Right atrium auricular region (tissue), 2 donors: ENCODE data around the gene CUEDC1. TPM values are rescaled to one million over a fixed set of nuclear protein-coding genes. Genes with fewer than 3 reads are reported as not detected.
"Not testable (repeated sequence)": the region's sequence is repeated elsewhere in the genome, so short reads cannot be mapped to it uniquely, and the experiment has no call there.

Source experiments
- DNase-seq: peaks from one replicate; pipeline ENCODE4 v3.0.0-alpha.2; 2019; ENCODE audit warnings: low spot score
- H3K27ac ChIP-seq, 2 donors: fragments of 200-600 bp; sonication (generic); 1 replicate in 1 of 2; 2 replicates in 1 of 2; pipeline ENCODE4 v1.5.1; 2016 to 2019
- H3K27me3 ChIP-seq, 2 donors: fragments of 200-600 bp; sonication (generic); one replicate each; pipeline versions ENCODE4 v1.5.1 to v1.6.0; 2017 to 2019
- H3K36me3 ChIP-seq: fragments of 200-600 bp; sonication (generic); one replicate; pipeline ENCODE4 v1.5.1; 2016
- H3K4me1 ChIP-seq, 2 donors: fragments of 200-600 bp; sonication (generic); one replicate each; pipeline versions ENCODE4 v1.5.1 to v1.6.0; 2017 to 2019
- H3K4me3 ChIP-seq, 2 donors: fragments of 200-600 bp; sonication (generic); 1 replicate in 1 of 2; 2 replicates in 1 of 2; pipeline ENCODE4 v1.5.1; 2017 to 2019; ENCODE audit warnings: mild to moderate bottlenecking in 1 of 2, moderate library complexity in 1 of 2
- H3K9me3 ChIP-seq, 2 donors: fragments of 200-600 bp; sonication (generic); one replicate each; pipeline ENCODE4 v1.5.1; 2019
- total RNA-seq, 2 donors: library from RNA; depleted of rRNA; stranded (reverse); fragments of >200 nt; gene quantifications; one replicate each; pipeline ENCODE4 v1.1.0, GENCODE V29; 2016
- TF ChIP-seq, protein P1 (sequence below), 2 donors: fragments of 200-600 bp; sonication (generic); IDR thresholded peaks; one replicate each; pipeline ENCODE4 v1.5.1; 2019; ENCODE audit warnings: antibody characterized with exemption in 2 of 2

CUEDC1 gene
- total RNA-seq, 2 donors from 2014 or later: 32.5 to 33.3 TPM

DNA sequence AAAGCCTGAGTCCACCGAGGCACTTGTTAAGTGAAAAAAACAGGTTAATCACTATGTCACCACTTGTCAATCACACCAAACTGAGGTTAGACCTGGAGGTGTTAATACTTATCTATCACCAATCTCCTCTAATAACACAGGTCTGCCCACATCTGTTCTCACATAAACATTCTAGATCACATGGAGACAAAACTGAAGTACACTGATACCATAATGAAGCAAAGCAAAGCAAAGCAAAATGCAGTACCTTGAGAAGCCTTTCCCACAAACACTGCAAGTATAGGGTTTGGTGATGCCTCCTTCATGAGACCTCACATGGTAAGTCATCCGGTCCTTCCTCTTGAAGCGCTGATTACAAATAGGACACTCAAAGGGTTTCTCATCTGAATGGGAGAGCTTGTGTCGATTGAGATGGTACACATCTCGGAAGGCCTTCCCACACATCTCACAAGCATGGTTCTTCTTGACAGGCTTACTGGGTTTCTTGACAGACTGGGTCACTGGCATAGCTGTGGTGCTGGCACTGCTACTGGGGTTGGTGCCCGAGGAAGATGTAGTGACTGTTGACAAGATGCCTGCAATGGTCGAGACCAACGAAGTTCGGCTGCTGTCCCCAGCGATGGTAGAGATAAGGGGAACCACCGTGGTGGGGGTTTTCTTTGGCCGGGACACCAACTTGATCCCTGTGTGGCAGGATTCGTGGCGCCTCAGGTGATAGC is 27.4 kb upstream of the CUEDC1 start:
- Histone ChIP-seq H3K36me3 (peaks cover 34% of the 10 kb centered on the region), H3K27ac (no peak overlapping the region), H3K9me3 (no peaks in the 10 kb centered on the region), H3K27me3 (no peaks in the 10 kb centered on the region), H3K4me1 (peaks cover 0 to 54% of the 10 kb centered on the region in 2 donors), H3K4me3 (no peak overlapping the region)
- TF ChIP-seq, protein P1, sequence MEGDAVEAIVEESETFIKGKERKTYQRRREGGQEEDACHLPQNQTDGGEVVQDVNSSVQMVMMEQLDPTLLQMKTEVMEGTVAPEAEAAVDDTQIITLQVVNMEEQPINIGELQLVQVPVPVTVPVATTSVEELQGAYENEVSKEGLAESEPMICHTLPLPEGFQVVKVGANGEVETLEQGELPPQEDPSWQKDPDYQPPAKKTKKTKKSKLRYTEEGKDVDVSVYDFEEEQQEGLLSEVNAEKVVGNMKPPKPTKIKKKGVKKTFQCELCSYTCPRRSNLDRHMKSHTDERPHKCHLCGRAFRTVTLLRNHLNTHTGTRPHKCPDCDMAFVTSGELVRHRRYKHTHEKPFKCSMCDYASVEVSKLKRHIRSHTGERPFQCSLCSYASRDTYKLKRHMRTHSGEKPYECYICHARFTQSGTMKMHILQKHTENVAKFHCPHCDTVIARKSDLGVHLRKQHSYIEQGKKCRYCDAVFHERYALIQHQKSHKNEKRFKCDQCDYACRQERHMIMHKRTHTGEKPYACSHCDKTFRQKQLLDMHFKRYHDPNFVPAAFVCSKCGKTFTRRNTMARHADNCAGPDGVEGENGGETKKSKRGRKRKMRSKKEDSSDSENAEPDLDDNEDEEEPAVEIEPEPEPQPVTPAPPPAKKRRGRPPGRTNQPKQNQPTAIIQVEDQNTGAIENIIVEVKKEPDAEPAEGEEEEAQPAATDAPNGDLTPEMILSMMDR (IDR thresholded peaks at IDR 0.05): no peak
- no peak for DNase-seq

DNA sequence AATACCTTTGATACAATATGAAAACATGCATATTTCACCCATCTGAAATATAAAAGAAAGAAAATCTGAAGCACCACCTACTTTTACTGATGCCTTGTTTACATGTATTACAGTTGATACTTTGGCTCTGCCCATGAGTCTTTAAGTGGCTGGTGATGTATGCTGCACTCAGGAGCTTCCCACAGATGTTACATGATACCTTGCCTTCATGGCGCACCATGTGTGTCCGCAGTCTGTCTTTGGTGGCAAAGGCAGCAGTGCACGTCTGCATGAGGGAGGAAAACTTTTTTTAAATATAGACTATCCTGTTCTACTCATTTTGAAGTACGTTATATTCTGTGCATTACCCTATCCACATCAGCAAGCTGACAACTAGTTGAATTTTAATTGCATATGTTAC is 25.3 kb upstream of the CUEDC1 start:
- DNase-seq: no peak
- Histone ChIP-seq H3K9me3 (no peaks in the 10 kb centered on the region), H3K27me3 (no peaks in the 10 kb centered on the region), H3K4me3 (no peak overlapping the region), H3K4me1 (peaks cover 0 to 44% of the 10 kb centered on the region in 2 donors), H3K27ac (no peak overlapping the region), H3K36me3 (peaks cover 55% of the 10 kb centered on the region)
- TF ChIP-seq, protein P1 (IDR thresholded peaks at IDR 0.05): no peak

DNA sequence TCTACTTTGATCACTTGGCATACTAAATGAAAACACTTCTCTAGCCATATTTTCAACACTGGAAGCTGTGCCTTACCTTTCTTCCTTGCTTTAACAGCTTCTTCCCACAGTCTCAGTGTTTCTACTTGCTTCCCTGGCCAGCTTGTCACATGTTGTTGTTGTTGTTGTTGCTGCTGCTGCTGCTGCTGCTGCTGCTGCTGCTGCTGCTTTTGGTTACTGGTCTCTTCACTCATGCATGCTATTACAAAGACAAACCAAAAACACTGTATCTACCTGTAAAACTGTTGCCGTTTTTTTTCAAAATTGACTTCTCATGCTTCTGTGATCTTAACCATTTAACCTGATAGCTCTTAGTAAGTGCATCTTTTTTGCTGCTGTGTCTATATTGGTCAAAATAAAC is 23.9 kb upstream of the CUEDC1 start:
- Histone ChIP-seq H3K36me3 (peaks cover 67% of the 10 kb centered on the region), H3K4me3 (no peak overlapping the region), H3K4me1 (peaks cover 0 to 43% of the 10 kb centered on the region in 2 donors), H3K27me3 (no peaks in the 10 kb centered on the region), H3K27ac (no peak overlapping the region), H3K9me3 (no peaks in the 10 kb centered on the region)
- TF ChIP-seq, protein P1 (IDR thresholded peaks at IDR 0.05): no peak
- no peak for DNase-seq

DNA sequence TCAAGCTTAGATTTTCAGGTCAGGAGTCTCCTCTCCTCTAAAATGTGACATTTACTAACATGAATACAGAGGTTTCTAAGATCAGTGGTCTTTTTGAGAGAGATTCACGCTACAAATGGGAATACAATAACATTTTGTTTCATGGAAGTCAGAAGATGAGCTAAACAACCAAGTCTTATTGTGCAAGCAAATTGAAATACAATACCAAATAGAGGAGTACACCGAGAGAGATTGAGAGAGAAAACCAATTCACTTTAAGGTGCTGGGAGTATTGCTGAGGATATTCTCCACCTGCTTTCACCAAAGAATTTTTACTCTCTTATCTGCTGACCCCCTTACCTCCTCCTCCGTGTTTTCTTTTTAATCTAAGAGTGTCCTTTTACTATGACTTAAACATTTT is 21.4 kb upstream of the CUEDC1 start:
- no peak for DNase-seq
- Histone ChIP-seq H3K36me3 (peaks cover 67% of the 10 kb centered on the region), H3K4me1 (peaks cover 0 to 26% of the 10 kb centered on the region in 2 donors), H3K9me3 (no peaks in the 10 kb centered on the region), H3K27ac (peak overlapping the region in 1 of 2 donors; percentile 68), H3K27me3 (no peaks in the 10 kb centered on the region), H3K4me3 (no peak overlapping the region)
- TF ChIP-seq, protein P1 (IDR thresholded peaks at IDR 0.05): no peak

DNA sequence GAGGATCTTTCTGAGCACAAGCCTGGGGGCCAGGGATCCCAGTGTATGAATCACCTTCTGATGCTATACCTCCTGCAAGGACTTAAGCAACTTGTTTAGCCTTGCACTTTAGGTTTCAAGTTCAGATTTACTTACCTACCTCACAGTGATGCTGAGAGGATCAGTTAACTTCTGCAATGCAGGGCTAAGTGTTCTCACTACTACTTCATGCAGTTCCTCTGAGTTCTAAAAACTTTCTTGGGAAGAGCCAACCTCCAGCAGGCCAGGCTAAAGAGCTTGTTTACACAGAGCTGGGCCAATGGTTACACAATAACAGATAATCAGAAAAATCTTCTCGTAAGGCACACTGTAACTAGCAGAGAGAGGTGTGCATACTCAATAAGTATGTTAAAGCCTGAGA is 19.8 kb upstream of the CUEDC1 start:
- Histone ChIP-seq H3K4me3 (no peak overlapping the region), H3K27me3 (no peaks in the 10 kb centered on the region), H3K4me1 (peaks cover 0 to 24% of the 10 kb centered on the region in 2 donors), H3K27ac (peak overlapping the region; percentile 19 to 68), H3K36me3 (peaks cover 57% of the 10 kb centered on the region), H3K9me3 (no peaks in the 10 kb centered on the region)
- no peak for DNase-seq
- TF ChIP-seq, protein P1 (IDR thresholded peaks at IDR 0.05): no peak

DNA sequence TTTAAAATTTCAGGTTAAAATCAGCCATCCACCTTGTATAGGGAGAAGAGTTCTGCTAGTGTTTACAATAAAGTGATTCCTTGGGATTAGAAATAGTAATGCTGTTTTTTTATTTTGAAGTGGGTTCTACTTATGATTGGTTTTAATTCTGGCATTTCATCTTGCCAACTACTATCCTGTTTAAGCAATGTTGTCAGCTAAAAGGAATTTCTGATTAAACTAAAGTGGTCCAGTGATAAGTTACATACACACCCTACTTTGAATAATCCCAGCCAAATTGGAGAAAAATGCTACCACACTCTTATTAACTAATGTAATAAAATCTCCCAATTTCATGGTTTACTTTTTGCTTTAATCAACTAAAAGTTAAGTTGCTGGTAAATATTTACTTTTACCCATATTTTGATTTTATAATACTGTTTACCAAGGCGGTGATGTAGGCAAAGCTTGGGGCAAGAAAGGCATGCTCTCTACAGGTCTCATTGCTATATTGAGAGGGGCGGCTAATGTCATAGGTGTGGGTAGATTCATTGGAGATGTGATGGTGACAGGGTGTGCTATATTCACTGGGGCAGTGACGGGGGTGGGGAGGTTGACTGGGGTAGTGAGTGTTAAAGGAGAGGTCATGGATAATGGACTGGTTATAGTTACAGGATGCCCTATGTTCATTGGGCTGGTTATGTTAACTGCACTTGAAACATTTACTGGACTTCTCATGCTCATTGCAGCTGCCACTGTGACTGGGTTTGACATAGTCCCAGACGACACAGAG is 19.0 kb upstream of the CUEDC1 start:
- DNase-seq, H3K27me3 ChIP-seq, H3K9me3 ChIP-seq, H3K4me3 ChIP-seq: not testable (repeated sequence)
- Histone ChIP-seq H3K36me3 (peaks cover 49% of the 10 kb centered on the region), H3K27ac (peak overlapping the region; percentile 19 to 68), H3K4me1 (peaks cover 0 to 24% of the 10 kb centered on the region in 2 donors)
